Gastrocnemius medialis (tissue), 4 donors: Measurements from ENCODE around the gene OLAH. TPM values are rescaled to one million over a fixed set of nuclear protein-coding genes. Genes with fewer than 3 reads are reported as not detected.

ENCODE experiments used
- ATAC-seq, 2 donors: fragments of 150-250 bp; one replicate each; pipeline ENCODE4 v1.9.1; 2016
- DNase-seq, 2 donors: peaks; one replicate each; pipeline ENCODE4 v3.0.0-alpha.2; 2019
- H3K27ac ChIP-seq, 4 donors: fragments of 200-600 bp; sonication (generic); 1 replicate in 1 of 4; 2 replicates in 3 of 4; pipeline ENCODE4 v1.5.1; 2016 to 2018; ENCODE audit warnings: mild to moderate bottlenecking in 2 of 4, moderate library complexity in 1 of 4
- H3K27me3 ChIP-seq, 3 donors: fragments of 200-600 bp; sonication (generic) in 2 of 3; 1 replicate in 1 of 3; 2 replicates in 2 of 3; pipeline versions ENCODE4 v1.5.1 to v1.6.0; 2016 to 2019; ENCODE audit warnings: mild to moderate bottlenecking in 1 of 3, moderate library complexity in 1 of 3
- H3K36me3 ChIP-seq, 2 donors: fragments of 200-600 bp; sonication (generic) in 1 of 2; one replicate each; pipeline ENCODE4 v1.5.1; 2017 to 2018
- H3K4me1 ChIP-seq, 2 donors: fragments of 200-600 bp; sonication (generic) in 1 of 2; one replicate each; pipeline ENCODE4 v1.5.1; 2016 to 2017; ENCODE audit warnings: mild to moderate bottlenecking in 2 of 2
- H3K4me3 ChIP-seq, 4 donors: fragments of 200-600 bp; sonication (generic) in 3 of 4; 1 replicate in 1 of 4; 2 replicates in 3 of 4; pipeline ENCODE4 v1.5.1; 2016 to 2019; ENCODE audit warnings: mild to moderate bottlenecking in 2 of 4
- H3K9me3 ChIP-seq, 3 donors: fragments of 200-600 bp; sonication (generic) in 2 of 3; 1 replicate in 1 of 3; 2 replicates in 2 of 3; pipeline ENCODE4 v1.5.1; 2016 to 2019
- POLR2A ChIP-seq, 2 donors: fragments of 450-650 bp; IDR thresholded peaks; one replicate each; pipeline ENCODE4 v1.6.1; 2017; ENCODE audit warnings: antibody characterized with exemption in 2 of 2, mild to moderate bottlenecking in 2 of 2, moderate library complexity in 2 of 2
- in situ Hi-C, 4 donors: fragments of 200-750 bp; cut with MboI; loops; one replicate each; pipeline versions ENCODE4 v1.15.0 to v1.8.0; 2017; ENCODE audit warnings: low sequenced_read_pairs in 4 of 4
- intact Hi-C: fragments of 100-400 bp; cut with DNase I; formaldehyde crosslinking; loops from one replicate; pipeline ENCODE4 v1.15.1; 2023; ENCODE audit warnings: low total_unique reads
- total RNA-seq, 4 donors: library from RNA; depleted of rRNA; stranded (reverse); fragments of >200 nt; gene quantifications; one replicate each; pipeline versions ENCODE4 v1.1.0 to v1.2.3, GENCODE V29; 2016
- TF ChIP-seq, protein P1 (sequence below), 5 experiments: fragments of 450-650 bp in 3 of 5; fragments of 200-600 bp in 2 of 5; sonication (generic) in 2 of 5; IDR thresholded peaks in 4 of 5; conservative IDR thresholded peaks in 1 of 5; 1 replicate in 4 of 5; 2 replicates in 1 of 5; pipeline ENCODE4 v1.5.1; 2016 to 2019; ENCODE audit warnings: antibody characterized with exemption in 5 of 5, mild to moderate bottlenecking in 3 of 5, moderate library complexity in 3 of 5

Gene OLAH
- total RNA-seq, 4 donors from 2014 or later = 0.29 to 0.69 TPM; not detected in 2

DNA sequence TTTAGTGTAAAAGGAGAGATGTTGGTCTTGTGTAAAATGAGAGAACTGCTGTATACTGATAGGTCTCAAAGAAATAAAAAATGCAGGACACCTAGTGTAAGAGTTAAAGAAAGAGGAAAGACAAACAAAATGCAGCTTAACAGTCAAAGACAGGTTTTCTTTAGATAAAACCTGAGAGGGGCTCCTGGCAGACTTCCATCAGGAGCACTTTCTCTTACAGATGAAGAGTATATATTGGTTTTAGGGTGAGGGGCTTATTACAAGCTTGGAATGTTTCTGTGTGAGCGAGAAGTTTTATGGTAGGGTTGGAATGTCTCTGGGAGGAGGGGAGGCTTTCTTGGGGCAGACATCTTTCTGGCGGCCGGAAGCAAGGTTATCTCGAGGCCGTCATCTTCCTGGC, 28.6 kb downstream of the OLAH start:
- in situ Hi-C loops = no loop called here

DNA sequence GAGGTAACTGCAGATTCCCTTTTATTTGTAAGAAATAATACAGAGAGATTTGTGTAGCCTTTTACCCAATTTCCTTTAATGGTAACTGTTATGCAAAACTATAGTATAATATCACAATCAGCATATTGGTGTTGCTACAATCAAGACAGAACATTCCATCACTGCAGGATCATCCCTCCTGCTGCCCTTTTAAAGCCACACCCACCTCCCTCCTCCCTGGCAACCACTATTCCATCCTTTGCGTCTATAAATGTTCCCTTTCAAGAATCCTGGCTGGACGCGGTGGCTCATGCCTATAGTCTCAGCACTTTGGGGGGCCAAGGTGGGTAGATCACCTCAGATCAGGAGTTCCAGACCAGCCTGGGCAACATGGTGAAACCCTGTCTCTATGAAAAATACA, 31.7 kb downstream of the OLAH start:
- intact Hi-C loops (no loop called here), in situ Hi-C loops (loop anchor here in 1 of 4 donors (25.0 kb wide), 1 partner anchor 238 kb away; the partner anchor contains the start of genes CDNF, HSPA14 and MSANTD7)
- no peak overlapping the region for H3K27ac ChIP-seq
- no peak for TF ChIP-seq POLR2A (IDR thresholded peaks at IDR 0.05)
- TF ChIP-seq, protein P1, sequence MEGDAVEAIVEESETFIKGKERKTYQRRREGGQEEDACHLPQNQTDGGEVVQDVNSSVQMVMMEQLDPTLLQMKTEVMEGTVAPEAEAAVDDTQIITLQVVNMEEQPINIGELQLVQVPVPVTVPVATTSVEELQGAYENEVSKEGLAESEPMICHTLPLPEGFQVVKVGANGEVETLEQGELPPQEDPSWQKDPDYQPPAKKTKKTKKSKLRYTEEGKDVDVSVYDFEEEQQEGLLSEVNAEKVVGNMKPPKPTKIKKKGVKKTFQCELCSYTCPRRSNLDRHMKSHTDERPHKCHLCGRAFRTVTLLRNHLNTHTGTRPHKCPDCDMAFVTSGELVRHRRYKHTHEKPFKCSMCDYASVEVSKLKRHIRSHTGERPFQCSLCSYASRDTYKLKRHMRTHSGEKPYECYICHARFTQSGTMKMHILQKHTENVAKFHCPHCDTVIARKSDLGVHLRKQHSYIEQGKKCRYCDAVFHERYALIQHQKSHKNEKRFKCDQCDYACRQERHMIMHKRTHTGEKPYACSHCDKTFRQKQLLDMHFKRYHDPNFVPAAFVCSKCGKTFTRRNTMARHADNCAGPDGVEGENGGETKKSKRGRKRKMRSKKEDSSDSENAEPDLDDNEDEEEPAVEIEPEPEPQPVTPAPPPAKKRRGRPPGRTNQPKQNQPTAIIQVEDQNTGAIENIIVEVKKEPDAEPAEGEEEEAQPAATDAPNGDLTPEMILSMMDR (IDR thresholded peaks at IDR 0.05 in 4 of 5, conservative IDR thresholded peaks at IDR 0.05 in 1 of 5) = no peak
- ATAC-seq = no peak
- H3K27me3 ChIP-seq = no peaks in the 10 kb centered on the region
- no peaks in the 10 kb centered on the region for H3K36me3 ChIP-seq
- no peak overlapping the region for H3K4me3 ChIP-seq
- H3K4me1 ChIP-seq = no peaks in the 10 kb centered on the region
- DNase-seq = no peak
- H3K9me3 ChIP-seq = no peaks in the 10 kb centered on the region

More for the DNA sequence above, 28.6 kb downstream of the OLAH start:
- Histone ChIP-seq H3K36me3 (no peaks in the 10 kb centered on the region), H3K27ac (no peak overlapping the region), H3K4me3 (no peak overlapping the region), H3K9me3 (no peaks in the 10 kb centered on the region), H3K4me1 (no peaks in the 10 kb centered on the region), H3K27me3 (no peaks in the 10 kb centered on the region)
- no peak for DNase-seq
- intact Hi-C loops = no loop called here
- TF ChIP-seq, protein P1 (IDR thresholded peaks at IDR 0.05 in 4 of 5, conservative IDR thresholded peaks at IDR 0.05 in 1 of 5) = no peak
- TF ChIP-seq POLR2A (IDR thresholded peaks at IDR 0.05) = no peak
- ATAC-seq = no peak

DNA sequence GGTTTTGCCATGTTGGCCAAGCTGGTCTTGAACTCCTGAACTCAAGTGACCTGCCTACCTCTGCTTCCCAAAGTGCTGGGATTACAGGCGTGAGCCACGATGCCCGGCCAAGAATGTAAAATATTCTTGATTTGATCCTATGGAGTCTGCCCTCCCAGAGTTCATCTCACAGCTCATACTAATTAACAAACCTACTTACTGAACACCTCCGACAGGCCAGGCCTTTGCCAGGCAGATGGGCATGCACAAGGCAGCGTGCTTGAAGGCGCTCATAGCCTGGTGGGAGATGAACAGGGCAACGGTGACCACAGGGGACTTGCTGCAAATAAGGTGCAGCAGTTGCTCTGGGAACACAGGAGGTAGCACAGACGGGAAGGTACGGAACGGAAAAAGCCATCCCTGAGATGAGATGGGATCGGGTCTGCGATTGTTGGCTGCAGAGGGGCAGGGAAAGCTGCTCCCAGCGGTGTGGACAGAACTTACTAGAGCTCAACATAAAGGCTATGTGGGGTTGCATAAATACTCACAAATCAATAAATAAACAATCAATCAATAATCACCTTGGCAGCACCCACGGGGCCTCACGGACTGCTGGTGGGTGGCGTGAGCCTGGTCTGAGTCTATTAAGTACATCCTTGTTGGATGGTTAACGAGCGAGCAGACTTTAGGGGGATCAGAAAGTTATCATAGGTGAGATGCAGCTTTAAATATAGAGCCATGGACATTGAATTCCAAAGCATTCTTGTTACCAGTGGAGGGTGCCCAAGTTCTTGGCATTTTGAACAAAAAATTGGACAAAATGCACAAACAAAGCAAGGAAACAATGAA, 40.1 kb downstream of the OLAH start:
- Histone ChIP-seq H3K9me3 (no peaks in the 10 kb centered on the region), H3K27me3 (no peaks in the 10 kb centered on the region), H3K4me3 (peak overlapping the region; percentile 42 to 57 (median 50)), H3K4me1 (peaks cover 3 to 9% of the 10 kb centered on the region in 2 donors), H3K36me3 (no peaks in the 10 kb centered on the region), H3K27ac (peak overlapping the region in 1 of 4 donors; percentile 47)
- DNase-seq (no peak), ATAC-seq (no peak)
- in situ Hi-C loops (loop anchor here in 1 of 4 donors (25.0 kb wide), 1 partner anchor 247 kb away; the partner anchor contains the start of genes CDNF, HSPA14 and MSANTD7), intact Hi-C loops (no loop called here)
- TF ChIP-seq POLR2A (IDR thresholded peaks at IDR 0.05) = no peak
- TF ChIP-seq, protein P1 (IDR thresholded peaks at IDR 0.05 in 4 of 5, conservative IDR thresholded peaks at IDR 0.05 in 1 of 5) = no peak

DNA sequence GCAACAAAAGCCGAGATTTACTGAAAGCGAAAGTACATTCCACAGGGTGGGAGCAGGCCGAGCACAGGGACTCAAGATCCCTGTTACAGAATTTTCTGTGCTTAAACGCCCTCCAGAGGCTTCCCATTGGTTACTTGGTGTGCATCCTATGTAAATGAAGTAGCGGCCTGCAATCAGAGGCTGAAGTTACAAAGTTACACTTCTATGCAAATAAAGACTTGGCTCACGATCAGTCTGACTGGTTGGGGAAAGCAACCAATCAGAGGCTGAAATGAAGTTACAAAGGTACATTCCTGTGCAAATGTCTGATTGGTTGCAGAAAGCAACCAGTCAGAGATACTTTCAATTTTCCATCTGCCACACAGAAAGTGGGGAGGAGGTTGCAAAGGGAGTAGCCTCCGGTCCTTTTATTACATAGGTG, 40.8 kb downstream of the OLAH start:
- Histone ChIP-seq H3K27ac (no peak overlapping the region), H3K9me3 (no peaks in the 10 kb centered on the region), H3K27me3 (no peaks in the 10 kb centered on the region), H3K4me1 (peaks cover 3 to 9% of the 10 kb centered on the region in 2 donors), H3K36me3 (no peaks in the 10 kb centered on the region), H3K4me3 (peak overlapping the region; percentile 42 to 57 (median 50))
- TF ChIP-seq, protein P1 (IDR thresholded peaks at IDR 0.05 in 4 of 5, conservative IDR thresholded peaks at IDR 0.05 in 1 of 5) = no peak
- TF ChIP-seq POLR2A (IDR thresholded peaks at IDR 0.05) = no peak
- ATAC-seq (peak; percentile 63 to 64), DNase-seq (no peak)
- intact Hi-C loops (no loop called here), in situ Hi-C loops (loop anchor here in 1 of 4 donors (25.0 kb wide), 1 partner anchor 247 kb away; the partner anchor contains the start of genes CDNF, HSPA14 and MSANTD7)
